ENCODE measurements around the gene ORAI3.
"Not testable (repeated sequence)": the region's sequence is repeated elsewhere in the genome, so short reads cannot be mapped to it uniquely, and the experiment has no call there.

Gene ORAI3

GRCh38 chr16:30924076-30924912, 24.6 kb upstream of the ORAI3 start:
- no peak for DNase-seq (ENCODE audit: low read depth in 2 of 2)

DNA sequence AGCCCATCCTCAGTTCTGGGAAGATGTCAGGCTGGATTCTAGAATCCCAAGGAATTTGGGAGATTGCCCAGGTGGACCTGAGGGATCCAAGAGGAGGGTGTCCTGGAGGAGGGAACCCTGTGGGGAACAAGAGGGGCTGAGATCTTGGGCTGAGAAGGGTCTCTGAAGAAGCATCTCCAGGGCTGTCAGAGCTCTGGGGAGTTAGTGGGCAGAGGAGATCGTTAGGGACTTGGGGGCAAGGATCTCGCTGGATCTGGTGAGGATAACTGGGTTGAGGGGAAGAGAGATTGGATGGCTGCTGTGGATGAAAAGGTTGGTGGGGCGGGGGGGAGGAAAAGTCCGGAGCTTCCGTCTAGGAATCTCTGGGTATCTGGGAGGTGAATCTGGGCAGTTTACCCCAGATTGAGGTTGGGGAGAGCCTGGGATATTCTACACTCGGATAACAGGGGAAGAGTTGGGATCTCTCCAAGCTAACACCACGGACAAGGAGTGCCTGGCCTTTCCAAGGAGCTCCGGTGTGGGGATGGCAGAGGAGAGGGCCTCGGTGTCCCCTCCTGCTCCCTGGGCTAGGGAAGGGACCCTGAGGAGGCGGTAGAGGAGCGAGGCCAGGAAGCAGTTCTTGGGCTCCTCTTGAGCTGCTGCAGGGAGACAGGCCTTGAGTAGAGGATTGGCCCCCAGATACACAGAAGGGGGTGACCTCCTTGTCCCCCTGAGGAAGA, 23.8 kb upstream of the ORAI3 start:
- no peak for DNase-seq (ENCODE audit: low read depth in 2 of 2)

DNA sequence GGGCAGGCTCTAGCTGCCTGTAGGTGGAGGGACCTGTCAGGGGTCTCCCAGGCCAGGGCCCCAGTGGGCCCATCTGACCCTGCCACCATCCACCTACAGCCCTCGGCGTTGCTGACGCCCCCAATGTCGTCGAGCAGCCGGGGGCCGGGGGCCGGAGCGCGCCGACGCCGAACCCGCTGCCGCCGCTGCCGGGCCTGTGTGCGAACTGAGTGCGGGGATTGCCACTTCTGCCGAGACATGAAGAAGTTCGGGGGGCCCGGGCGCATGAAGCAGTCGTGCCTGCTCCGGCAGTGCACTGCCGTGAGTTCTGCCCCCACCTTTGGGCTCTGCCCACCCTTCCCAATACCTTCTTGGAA, 23.3 kb upstream of the ORAI3 start:
- no peak for DNase-seq (ENCODE audit: low read depth in 2 of 2)

DNA sequence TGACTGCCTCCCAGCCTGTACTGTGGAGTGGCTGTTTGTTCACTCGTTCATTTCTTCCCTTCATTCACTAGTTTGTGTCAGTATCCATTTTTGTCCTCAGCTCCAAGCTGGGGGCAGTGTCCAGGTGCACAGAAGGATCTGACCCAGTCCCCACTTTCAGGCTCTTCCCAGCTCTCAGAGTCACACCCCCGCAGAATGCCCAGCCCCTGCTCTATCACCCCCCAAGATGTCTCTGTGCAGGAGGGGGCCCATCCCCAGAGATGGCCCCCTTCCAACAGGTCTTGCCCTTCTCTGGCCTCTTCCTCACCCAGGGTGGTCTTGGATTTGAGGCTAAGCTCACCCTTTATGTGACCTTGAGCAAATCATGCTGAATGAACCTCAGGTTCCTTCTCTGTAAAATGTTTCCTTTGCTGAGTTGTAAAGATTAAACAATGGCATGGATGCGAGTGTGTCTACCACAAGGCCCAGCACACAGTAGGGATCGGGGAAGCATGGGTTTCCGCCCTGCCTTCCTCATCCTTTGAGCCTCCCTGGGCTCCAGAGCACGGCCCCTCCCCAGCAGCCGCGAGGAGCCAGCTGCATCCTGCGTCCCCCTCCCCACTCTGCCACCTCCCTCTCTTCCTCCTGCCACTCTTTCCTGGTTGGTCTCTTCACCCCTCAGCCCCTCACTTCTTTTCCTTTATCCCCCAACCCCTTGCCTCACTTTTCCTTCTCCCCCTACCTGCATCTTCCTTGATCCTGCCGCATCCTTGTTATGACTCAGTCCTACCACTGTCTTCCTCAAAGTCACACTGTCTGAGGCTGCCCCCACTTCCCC, 22.7 kb upstream of the ORAI3 start:
- DNase-seq (ENCODE audit: low read depth in 2 of 2), result no peak

GRCh38 chr16:30926937-30927788, 21.7 kb upstream of the ORAI3 start:
- DNase-seq (ENCODE audit: low read depth in 2 of 2), result no peak

DNA sequence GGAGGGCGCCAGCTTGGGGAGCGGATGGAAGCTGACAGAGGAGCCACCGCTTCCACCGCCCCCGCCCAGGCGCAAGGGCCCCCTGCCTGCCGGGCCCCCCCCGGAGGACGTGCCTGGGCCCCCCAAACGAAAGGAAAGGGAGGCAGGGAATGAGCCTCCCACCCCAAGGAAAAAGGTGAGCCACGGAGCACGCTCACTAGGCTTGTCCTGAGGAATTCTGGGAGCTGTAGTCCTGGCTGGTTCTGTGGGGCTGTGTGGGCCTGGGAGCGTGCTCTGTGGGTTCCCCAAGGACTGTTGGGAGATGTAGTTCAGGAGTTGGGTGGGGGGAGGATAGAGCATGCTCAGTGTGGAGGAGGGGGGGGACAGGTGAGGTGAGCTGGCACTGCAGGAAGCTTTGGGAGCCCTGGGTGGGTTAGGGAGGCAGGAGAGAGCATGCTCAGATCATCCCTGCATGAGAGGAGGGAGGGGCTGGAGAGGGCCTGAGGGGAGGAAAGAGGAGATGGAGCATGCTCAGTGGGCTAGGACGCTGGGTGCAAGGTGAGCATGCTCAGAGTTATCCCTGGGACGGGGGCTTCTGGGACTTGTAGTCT, 21.0 kb upstream of the ORAI3 start:
- DNase-seq (ENCODE audit: low read depth in 2 of 2), result no peak

DNA sequence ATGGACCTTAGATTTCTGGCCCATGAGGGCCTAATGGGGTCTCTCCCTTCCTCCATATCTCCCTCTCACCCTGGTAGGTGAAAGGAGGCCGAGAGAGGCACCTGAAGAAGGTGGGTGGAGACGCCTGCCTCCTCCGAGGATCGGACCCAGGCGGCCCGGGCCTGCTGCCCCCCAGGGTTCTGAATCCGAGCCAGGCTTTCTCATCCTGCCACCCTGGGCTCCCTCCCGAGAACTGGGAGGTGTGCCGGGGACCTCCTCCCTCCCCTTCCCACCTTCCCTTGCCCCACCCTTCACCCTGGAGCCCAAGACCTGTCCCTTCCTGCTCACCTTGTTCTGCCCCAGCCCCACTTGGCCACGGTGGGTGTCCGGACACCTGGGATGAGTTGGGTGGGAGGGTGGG, 20.5 kb upstream of the ORAI3 start:
- DNase-seq (ENCODE audit: low read depth in 2 of 2), result no peak

- no peak for DNase-seq (ENCODE audit: low read depth in 2 of 2)
These were observed 19.7 kb upstream of the ORAI3 start for GRCh38 chr16:30929167-30929566.

DNA sequence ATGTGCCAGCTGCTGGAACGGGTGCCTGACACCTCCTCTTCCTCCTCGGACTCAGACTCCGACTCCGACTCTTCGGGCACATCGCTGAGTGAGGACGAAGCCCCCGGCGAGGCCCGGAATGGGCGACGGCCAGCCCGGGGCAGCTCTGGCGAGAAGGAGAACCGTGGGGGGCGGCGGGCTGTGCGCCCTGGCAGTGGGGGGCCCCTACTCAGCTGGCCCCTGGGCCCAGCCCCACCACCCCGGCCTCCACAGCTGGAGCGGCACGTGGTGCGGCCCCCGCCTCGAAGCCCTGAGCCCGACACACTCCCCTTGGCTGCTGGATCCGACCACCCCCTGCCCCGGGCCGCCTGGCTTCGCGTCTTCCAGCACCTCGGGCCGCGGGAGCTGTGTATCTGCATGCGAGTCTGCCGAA, 18.7 kb upstream of the ORAI3 start:
- DNase-seq (ENCODE audit: low read depth in 2 of 2), result no peak

DNA sequence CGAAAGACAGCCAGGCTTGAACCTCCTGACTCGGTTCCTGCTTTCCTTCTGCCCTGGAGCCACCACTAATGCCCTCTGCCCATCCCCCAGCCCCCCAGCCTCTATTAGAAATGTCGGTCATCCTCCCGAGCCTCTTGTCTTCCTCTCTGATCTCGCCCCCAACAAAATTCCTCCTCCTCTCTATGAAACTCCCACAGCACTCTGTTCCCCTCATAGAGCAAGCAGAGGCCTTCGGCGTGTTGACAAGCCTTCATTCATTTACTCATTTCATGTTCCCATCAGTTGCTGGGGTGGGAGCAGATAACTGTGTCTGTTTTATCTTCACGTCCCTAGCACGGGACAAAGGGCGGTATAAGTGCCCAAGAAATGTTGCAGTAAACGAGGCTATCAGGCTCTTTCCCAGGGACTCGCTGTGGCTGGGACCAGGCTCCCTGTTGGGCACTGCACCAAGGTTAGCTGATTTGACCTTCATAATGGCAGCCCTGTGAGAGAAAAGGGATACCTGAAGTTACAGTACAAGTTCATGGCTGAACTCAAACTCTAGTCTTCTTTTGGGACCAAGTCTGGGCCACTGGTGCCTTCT, 17.7 kb upstream of the ORAI3 start:
- DNase-seq (ENCODE audit: low read depth in 2 of 2), result no peak

- no peak for DNase-seq (ENCODE audit: low read depth in 2 of 2)
These were observed 13.9 kb upstream of the ORAI3 start for GRCh38 chr16:30934827-30935557.

GRCh38 chr16:30937692-30938091, 11.2 kb upstream of the ORAI3 start:
- no peak for DNase-seq (ENCODE audit: low read depth in 2 of 2)

DNA sequence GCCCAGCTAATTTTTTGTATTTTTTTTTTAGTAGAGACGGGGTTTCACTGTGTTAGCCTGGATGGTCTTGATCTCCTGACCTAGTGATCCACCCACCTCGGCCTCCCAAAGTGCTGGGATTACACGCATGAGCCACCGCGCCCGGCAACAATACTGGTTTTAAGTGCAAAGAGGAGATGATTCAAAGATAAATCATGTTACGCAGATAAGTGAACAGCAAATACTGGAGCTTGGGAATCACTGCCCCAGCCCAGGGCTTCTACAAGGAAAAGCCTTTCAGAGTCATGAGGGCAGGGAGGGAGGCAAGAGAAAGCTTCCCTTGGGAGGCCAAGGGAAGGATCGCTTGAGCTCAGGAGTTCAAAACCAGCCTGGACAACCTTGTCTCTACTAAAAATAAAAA, 9.3 kb upstream of the ORAI3 start:
- not testable (repeated sequence) for DNase-seq (ENCODE audit: low read depth in 2 of 2)

DNA sequence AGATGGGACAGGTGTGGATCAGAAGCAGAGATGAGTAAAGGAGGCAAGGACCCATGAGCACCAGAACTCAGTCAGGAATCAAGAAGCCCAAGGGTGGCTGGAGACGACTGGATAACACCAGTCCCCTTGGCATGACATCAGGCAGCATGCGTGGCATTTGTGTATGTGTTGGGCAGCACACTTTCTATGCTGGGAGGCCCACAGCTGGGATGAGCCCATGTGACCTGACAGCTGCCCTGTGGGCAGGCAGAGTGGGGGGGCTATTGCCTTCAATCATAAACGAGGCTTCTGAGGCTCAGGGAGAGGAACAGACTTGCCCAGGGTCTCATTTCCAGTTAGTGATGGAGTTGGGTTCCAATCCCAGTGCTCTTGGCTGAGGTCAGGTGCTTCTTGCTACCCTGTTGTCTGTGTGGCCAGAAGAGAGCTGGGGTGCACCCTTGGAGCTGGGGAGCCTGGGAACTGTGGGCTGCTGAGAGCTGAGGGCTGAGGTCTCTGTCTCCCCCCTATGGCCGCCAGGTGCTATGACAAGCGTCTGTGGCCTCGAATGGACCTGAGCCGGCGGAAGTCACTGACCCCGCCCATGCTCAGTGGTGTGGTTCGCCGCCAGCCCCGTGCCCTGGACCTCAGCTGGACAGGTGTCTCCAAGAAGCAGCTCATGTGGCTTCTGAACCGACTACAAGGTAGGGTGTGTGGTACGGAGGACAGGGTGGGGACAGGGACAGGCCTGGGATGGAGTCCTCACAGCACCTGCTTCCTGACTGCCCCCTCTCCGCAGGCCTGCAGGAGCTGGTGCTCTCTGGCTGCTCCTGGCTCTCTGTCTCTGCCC, 7.1 kb upstream of the ORAI3 start:
- peak in 1 of 2 donors; percentile 57 for DNase-seq (ENCODE audit: low read depth in 2 of 2)

DNA sequence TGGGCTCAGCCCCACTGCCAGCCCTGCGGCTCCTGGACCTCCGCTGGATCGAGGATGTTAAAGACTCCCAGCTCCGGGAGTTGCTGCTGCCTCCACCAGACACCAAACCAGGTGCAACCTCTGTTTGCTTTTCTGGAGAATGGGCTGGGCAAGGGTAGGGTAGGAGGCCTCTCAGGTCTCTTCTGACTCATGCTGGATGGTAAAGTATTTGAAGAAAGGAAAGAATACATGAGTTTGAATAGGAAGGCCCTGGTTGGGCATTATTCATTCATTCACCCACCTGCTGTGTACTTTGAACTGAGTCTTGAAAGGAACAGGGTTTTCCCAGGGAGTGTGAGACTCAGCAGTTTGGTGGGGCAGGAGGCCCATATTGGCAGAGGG, 6.5 kb upstream of the ORAI3 start:
- DNase-seq (ENCODE audit: low read depth in 2 of 2), result no peak

DNA sequence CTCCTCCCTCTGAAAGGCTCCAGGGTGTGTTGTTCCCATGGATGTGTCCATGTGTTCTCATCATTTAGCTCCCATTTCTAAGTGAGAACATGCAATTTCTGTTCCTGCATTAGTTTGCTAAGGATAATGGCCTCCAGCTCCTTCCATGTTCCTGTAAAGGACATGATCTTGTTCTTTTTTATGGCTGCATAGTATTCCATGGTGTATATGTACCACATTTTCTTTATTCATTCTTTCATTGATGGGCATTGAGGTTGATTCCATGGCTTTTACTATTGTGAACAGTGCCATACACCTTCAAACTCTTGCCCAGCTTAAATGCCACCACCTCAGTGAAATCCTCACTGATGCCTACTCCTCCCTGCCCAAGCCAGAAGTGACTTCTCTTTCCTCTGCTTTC, 4.5 kb upstream of the ORAI3 start:
- DNase-seq (ENCODE audit: low read depth in 2 of 2), result no peak

DNA sequence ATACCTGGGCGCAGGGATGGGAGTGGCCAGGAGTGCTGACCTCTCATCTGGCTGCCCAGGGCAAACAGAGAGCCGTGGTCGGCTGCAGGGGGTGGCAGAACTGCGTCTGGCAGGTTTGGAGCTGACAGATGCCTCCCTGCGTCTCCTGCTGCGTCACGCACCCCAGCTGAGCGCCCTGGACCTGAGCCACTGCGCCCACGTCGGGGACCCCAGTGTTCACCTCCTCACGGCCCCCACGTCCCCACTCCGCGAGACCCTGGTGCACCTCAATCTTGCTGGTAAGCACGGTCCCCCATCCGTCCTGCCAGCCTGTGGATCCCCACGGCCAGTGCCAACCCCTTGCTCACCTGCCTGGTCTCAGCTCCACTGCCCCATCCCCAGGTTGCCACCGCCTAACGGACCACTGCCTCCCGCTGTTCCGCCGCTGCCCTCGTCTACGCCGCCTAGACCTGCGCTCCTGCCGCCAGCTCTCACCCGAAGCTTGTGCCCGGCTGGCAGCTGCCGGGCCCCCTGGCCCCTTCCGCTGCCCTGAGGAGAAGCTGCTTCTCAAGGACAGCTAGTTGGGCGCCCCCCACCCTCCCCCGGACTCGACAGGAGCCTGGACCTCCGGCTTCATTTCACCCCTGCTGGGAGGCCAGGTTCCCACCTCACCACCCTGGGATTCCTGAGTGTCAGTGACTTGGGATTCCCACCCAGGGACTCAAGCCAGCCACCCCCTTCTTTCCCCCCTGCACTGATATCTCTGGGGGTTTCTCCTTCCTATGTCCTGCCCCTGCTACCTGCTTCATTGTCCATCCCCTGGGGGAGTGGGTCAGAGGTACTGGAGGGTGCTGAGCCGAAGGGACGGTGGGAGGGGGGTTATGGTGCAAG, 2.0 kb upstream of the ORAI3 start:
- no peak for DNase-seq (ENCODE audit: low read depth in 2 of 2)

- no peak for DNase-seq (ENCODE audit: low read depth in 2 of 2)
These were observed 1.4 kb upstream of the ORAI3 start for GRCh38 chr16:30947541-30947858.
